A172 (cell line): ENCODE results near the gene MYH11. TPM values are rescaled to one million over a fixed set of nuclear protein-coding genes. Genes with fewer than 3 reads are reported as not detected.
"Not testable (repeated sequence)": the region's sequence is repeated elsewhere in the genome, so short reads cannot be mapped to it uniquely, and the experiment has no call there.

ENCODE experiments used
- DNase-seq: peaks from one replicate; pipeline ENCODE4 v3.0.0-alpha.2; 2015; ENCODE audit warnings: low spot score
- total RNA-seq: library from RNA; depleted of rRNA; stranded (reverse); fragments of >200 nt; shearing (Covaris generic); gene quantifications from 2 replicates; pipeline ENCODE4 v1.2.3, GENCODE V29; 2014

MYH11 gene
- total RNA-seq, 1 experiment from 2014 or later = not detected

- DNase-seq = peak; percentile 71
Measured at GRCh38 chr16:15843635-15844279, 13.1 kb downstream of the MYH11 start.

- not testable (repeated sequence) for DNase-seq
Measured at GRCh38 chr16:15839204-15839603, 17.6 kb downstream of the MYH11 start.

GRCh38 chr16:15837761-15838160 is 19.1 kb downstream of the MYH11 start:
- DNase-seq = no peak

- DNase-seq = no peak
Measured at GRCh38 chr16:15836965-15837611, 19.7 kb downstream of the MYH11 start.

GRCh38 chr16:15836074-15836473 is 20.8 kb downstream of the MYH11 start:
- no peak for DNase-seq

GRCh38 chr16:15835136-15835878 is 21.5 kb downstream of the MYH11 start:
- no peak for DNase-seq

GRCh38 chr16:15834502-15834901 is 22.3 kb downstream of the MYH11 start:
- DNase-seq = no peak

GRCh38 chr16:15833541-15833940 is 23.3 kb downstream of the MYH11 start:
- DNase-seq = no peak

- no peak for DNase-seq
Measured at GRCh38 chr16:15832241-15832640, 24.6 kb downstream of the MYH11 start.

GRCh38 chr16:15830832-15831451 is 25.9 kb downstream of the MYH11 start:
- no peak for DNase-seq

GRCh38 chr16:15829460-15829859 is 27.4 kb downstream of the MYH11 start:
- no peak for DNase-seq

GRCh38 chr16:15827709-15828343 is 29.0 kb downstream of the MYH11 start:
- DNase-seq = no peak

GRCh38 chr16:15827299-15827698 is 29.5 kb downstream of the MYH11 start:
- DNase-seq = no peak

- DNase-seq = no peak
Measured at GRCh38 chr16:15825750-15826305, 31.0 kb downstream of the MYH11 start.

- no peak for DNase-seq
Measured at GRCh38 chr16:15822957-15823356, 33.9 kb downstream of the MYH11 start.

- no peak for DNase-seq
Measured at GRCh38 chr16:15820837-15821236, 36.0 kb downstream of the MYH11 start.

- no peak for DNase-seq
Measured at GRCh38 chr16:15819046-15819445, 37.8 kb downstream of the MYH11 start.

GRCh38 chr16:15817446-15817845 is 39.4 kb downstream of the MYH11 start:
- no peak for DNase-seq

GRCh38 chr16:15816228-15816627 is 40.6 kb downstream of the MYH11 start:
- no peak for DNase-seq

GRCh38 chr16:15812401-15812750 is 44.5 kb downstream of the MYH11 start:
- DNase-seq = not testable (repeated sequence)

GRCh38 chr16:15811481-15812400 is 45.1 kb downstream of the MYH11 start:
- peak; percentile 82 for DNase-seq
